K562 (cell line): Measurements from ENCODE around the gene SLC20A1. TPM values are rescaled to one million over a fixed set of nuclear protein-coding genes. Genes with fewer than 3 reads are reported as not detected.
A peak's percentile ranks its signal among the peaks of the same experiment; 100 is the strongest.

ENCODE experiments used
- CBX8 ChIP-seq: fragments of 200-600 bp; sonication (generic); IDR thresholded peaks from 2 replicates; pipeline ENCODE4 v1.6.1; 2012; ENCODE audit warnings: borderline replicate concordance, mixed run types, low read depth, mild to moderate bottlenecking, moderate library complexity, mixed read lengths, low read length, control low read depth, inconsistent platforms; ENCODE audit not compliant: poor library complexity, severe bottlenecking; ENCODE audit errors: extremely low read depth
- CREM ChIP-seq: IDR thresholded peaks from 2 replicates; pipeline ENCODE4 v1.6.1; 2014; ENCODE audit warnings: antibody characterized with exemption, low read depth
- DDX20 ChIP-seq: fragments of 450-650 bp; IDR thresholded peaks from 2 replicates; pipeline ENCODE4 v1.6.1; 2016; ENCODE audit warnings: missing genetic modification characterization, low read depth, mild to moderate bottlenecking, missing compliant biosample characterization, moderate library complexity
- FUS ChIP-seq: fragments of 200-400 bp; formaldehyde crosslinking; optimal IDR thresholded peaks from 2 replicates; pipeline ENCODE3; 2017; ENCODE audit warnings: low read depth, low read length
- HNRNPH1 ChIP-seq: fragments of 200-400 bp; formaldehyde crosslinking; optimal IDR thresholded peaks from 2 replicates; pipeline ENCODE3; 2017; ENCODE audit warnings: low read depth, mild to moderate bottlenecking, low read length, moderate library complexity
- KAT2B ChIP-seq: IDR thresholded peaks from one replicate; pipeline ENCODE4 v1.6.1; 2012; ENCODE audit warnings: low read depth, mild to moderate bottlenecking, control low read depth, inconsistent platforms, low read length, moderate library complexity
- KHSRP ChIP-seq: fragments of 450-650 bp; IDR thresholded peaks from 2 replicates; pipeline ENCODE4 v1.6.1; 2017
- MYNN ChIP-seq, 2 experiments: sonication (generic); formaldehyde crosslinking in 1 of 2; IDR thresholded peaks; 2 replicates each; pipeline versions ENCODE4 v1.5.0 to v1.6.1; 2016 to 2020; ENCODE audit warnings: antibody characterized with exemption in 1 of 2, missing genetic modification reagents in 1 of 2
- NBN ChIP-seq: fragments of 450-650 bp; IDR thresholded peaks from 2 replicates; pipeline ENCODE4 v1.6.1; 2016; ENCODE audit warnings: low read depth, mild to moderate bottlenecking
- PHTF2 ChIP-seq: fragments of 250-450 bp; sonication (Bioruptor Pico); IDR thresholded peaks from 2 replicates; pipeline ENCODE4 v1.5.0; 2021; ENCODE audit warnings: mild to moderate bottlenecking
- RBM17 ChIP-seq: fragments of 200-400 bp; formaldehyde crosslinking; IDR thresholded peaks from 2 replicates; pipeline ENCODE4 v1.6.1; 2017; ENCODE audit warnings: low read depth, mild to moderate bottlenecking, low read length, borderline replicate concordance
- SRSF9 ChIP-seq: fragments of 200-400 bp; formaldehyde crosslinking; IDR thresholded peaks from 2 replicates; pipeline ENCODE4 v1.6.1; 2017; ENCODE audit warnings: low read depth, low read length, borderline replicate concordance
- TEAD1 ChIP-seq, 2 experiments: fragments of 450-650 bp in 1 of 2; sonication (generic) in 1 of 2; formaldehyde crosslinking; IDR thresholded peaks; 2 replicates each; pipeline versions ENCODE4 v1.4.0 to v1.8.0; 2020 to 2022; ENCODE audit warnings: mild to moderate bottlenecking in 2 of 2, missing genetic modification reagents in 1 of 2
- ZKSCAN1 ChIP-seq: fragments of 150-350 bp; IDR thresholded peaks from 2 replicates; pipeline ENCODE4 v1.6.1; 2016; ENCODE audit warnings: low read depth, low read length
- ZNF316 ChIP-seq: fragments of 450-650 bp; IDR thresholded peaks from 2 replicates; pipeline ENCODE4 v1.6.1; 2016
- polyA plus RNA-seq, 8 experiments: library from polyadenylated mRNA; depleted of rRNA in 4 of 8; stranded (reverse) in 5 of 8; unstranded in 3 of 8; fragments of >200 nt; fragmentation: Nextera tagmentation in 2 of 8; fragmentation: Illumina TruSeq in 1 of 8; extraction: Ambion mirVana in 2 of 8; extraction: Trizol in 1 of 8; gene quantifications; 2 replicates each; pipeline versions ENCODE4 v1.2.1 to v1.2.3, GENCODE V29; 2011 to 2014; ENCODE audit warnings: inconsistent platforms in 1 of 8, missing spikeins in 1 of 8
- total RNA-seq, 7 experiments: library from RNA; depleted of rRNA in 6 of 7; stranded (reverse); fragments of >200 nt in 6 of 7; fragmentation: Illumina TruSeq in 2 of 7; extraction: Trizol in 2 of 7; gene quantifications; 2 replicates each; pipeline versions ENCODE4 v1.2.1 to v1.2.3, GENCODE V29; 2011 to 2021; ENCODE audit warnings: low replicate concordance in 1 of 7
- TF ChIP-seq, protein P1 (sequence below): sonication (generic); formaldehyde crosslinking; IDR thresholded peaks from 2 replicates; pipeline ENCODE4 v1.8.0; 2022; ENCODE audit warnings: mild to moderate bottlenecking, low read depth, missing genetic modification reagents
- TF ChIP-seq, protein P2 (sequence below): fragments of 450-650 bp; formaldehyde crosslinking; IDR thresholded peaks from 2 replicates; pipeline ENCODE4 v1.4.0; 2022; ENCODE audit warnings: mild to moderate bottlenecking, moderate library complexity
- TF ChIP-seq, protein P3 (sequence below): fragments of 250-450 bp; sonication (Bioruptor Pico); IDR thresholded peaks from 2 replicates; pipeline ENCODE4 v1.8.0; 2022; ENCODE audit warnings: moderate library complexity, mild to moderate bottlenecking, inconsistent platforms
- TF ChIP-seq, protein P4 (sequence below): fragments of 250-450 bp; sonication (Bioruptor Pico); IDR thresholded peaks from 2 replicates; pipeline ENCODE4 v1.8.0; 2022; ENCODE audit warnings: inconsistent platforms
- TF ChIP-seq, protein P5 (sequence below): fragments of 250-450 bp; sonication (Bioruptor Pico); IDR thresholded peaks from 2 replicates; pipeline ENCODE4 v1.4.0; 2020; ENCODE audit warnings: mild to moderate bottlenecking, moderate library complexity
- TF ChIP-seq, protein P6 (sequence below): fragments of 450-650 bp; IDR thresholded peaks from 2 replicates; pipeline ENCODE4 v1.6.1; 2014; ENCODE audit warnings: low read depth, mild to moderate bottlenecking, moderate library complexity, borderline replicate concordance

The SLC20A1 gene
- total and polyA plus RNA-seq, 9 of the 15 experiments (the other 6 are each of a cell fraction or from before 2014, with no cell fraction given): 53.8 to 150 (median 74.7) TPM

DNA sequence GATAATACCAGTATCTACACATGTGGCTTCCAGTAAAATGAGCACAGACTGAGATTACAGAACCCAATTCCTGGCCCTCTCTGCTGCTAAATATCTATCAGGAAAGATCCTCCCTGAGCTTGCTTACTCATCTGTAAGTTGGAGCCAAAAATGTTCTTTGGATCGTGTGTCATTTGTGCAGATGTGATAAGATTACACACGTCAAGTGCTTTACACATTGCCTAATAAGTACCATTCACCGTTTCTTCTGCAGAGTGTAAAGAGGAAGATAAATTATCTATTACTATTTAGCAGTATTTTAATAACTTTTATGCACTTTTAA is 23.2 kb upstream of the SLC20A1 start (continued):
- TF ChIP-seq, protein P1, sequence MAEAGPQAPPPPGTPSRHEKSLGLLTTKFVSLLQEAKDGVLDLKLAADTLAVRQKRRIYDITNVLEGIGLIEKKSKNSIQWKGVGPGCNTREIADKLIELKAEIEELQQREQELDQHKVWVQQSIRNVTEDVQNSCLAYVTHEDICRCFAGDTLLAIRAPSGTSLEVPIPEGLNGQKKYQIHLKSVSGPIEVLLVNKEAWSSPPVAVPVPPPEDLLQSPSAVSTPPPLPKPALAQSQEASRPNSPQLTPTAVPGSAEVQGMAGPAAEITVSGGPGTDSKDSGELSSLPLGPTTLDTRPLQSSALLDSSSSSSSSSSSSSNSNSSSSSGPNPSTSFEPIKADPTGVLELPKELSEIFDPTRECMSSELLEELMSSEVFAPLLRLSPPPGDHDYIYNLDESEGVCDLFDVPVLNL (CRISPR knock-in tag): no peak
- TF ChIP-seq CREM: peak; percentile 70
- TF ChIP-seq, protein P2, sequence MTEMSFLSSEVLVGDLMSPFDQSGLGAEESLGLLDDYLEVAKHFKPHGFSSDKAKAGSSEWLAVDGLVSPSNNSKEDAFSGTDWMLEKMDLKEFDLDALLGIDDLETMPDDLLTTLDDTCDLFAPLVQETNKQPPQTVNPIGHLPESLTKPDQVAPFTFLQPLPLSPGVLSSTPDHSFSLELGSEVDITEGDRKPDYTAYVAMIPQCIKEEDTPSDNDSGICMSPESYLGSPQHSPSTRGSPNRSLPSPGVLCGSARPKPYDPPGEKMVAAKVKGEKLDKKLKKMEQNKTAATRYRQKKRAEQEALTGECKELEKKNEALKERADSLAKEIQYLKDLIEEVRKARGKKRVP (CRISPR knock-in tag): no peak
- no peak for TF ChIP-seq ZKSCAN1
- TF ChIP-seq ZNF316: no peak
- no peak for TF ChIP-seq KHSRP
- 0 out of 4 replicates have a peak, but pooled peaks of 1 of the 2 experiments have one; percentile 33 for TF ChIP-seq TEAD1 (CRISPR knock-in tag; IDR thresholded peaks at IDR 0.05)
- TF ChIP-seq, protein P3, sequence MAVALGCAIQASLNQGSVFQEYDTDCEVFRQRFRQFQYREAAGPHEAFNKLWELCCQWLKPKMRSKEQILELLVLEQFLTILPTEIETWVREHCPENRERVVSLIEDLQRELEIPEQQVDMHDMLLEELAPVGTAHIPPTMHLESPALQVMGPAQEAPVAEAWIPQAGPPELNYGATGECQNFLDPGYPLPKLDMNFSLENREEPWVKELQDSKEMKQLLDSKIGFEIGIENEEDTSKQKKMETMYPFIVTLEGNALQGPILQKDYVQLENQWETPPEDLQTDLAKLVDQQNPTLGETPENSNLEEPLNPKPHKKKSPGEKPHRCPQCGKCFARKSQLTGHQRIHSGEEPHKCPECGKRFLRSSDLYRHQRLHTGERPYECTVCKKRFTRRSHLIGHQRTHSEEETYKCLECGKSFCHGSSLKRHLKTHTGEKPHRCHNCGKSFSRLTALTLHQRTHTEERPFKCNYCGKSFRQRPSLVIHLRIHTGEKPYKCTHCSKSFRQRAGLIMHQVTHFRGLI (CRISPR knock-in tag): no peak
- no peak for TF ChIP-seq KAT2B
- TF ChIP-seq, protein P4, sequence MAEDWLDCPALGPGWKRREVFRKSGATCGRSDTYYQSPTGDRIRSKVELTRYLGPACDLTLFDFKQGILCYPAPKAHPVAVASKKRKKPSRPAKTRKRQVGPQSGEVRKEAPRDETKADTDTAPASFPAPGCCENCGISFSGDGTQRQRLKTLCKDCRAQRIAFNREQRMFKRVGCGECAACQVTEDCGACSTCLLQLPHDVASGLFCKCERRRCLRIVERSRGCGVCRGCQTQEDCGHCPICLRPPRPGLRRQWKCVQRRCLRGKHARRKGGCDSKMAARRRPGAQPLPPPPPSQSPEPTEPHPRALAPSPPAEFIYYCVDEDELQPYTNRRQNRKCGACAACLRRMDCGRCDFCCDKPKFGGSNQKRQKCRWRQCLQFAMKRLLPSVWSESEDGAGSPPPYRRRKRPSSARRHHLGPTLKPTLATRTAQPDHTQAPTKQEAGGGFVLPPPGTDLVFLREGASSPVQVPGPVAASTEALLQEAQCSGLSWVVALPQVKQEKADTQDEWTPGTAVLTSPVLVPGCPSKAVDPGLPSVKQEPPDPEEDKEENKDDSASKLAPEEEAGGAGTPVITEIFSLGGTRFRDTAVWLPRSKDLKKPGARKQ (CRISPR knock-in tag): no peak
- TF ChIP-seq MYNN (IDR thresholded peaks at IDR 0.05): 0 out of 2 replicates have a peak, but pooled peaks have one; percentile 28
- TF ChIP-seq MYNN (CRISPR knock-in tag; IDR thresholded peaks at IDR 0.05): no peak
- TF ChIP-seq DDX20: no peak
- TF ChIP-seq, protein P5, sequence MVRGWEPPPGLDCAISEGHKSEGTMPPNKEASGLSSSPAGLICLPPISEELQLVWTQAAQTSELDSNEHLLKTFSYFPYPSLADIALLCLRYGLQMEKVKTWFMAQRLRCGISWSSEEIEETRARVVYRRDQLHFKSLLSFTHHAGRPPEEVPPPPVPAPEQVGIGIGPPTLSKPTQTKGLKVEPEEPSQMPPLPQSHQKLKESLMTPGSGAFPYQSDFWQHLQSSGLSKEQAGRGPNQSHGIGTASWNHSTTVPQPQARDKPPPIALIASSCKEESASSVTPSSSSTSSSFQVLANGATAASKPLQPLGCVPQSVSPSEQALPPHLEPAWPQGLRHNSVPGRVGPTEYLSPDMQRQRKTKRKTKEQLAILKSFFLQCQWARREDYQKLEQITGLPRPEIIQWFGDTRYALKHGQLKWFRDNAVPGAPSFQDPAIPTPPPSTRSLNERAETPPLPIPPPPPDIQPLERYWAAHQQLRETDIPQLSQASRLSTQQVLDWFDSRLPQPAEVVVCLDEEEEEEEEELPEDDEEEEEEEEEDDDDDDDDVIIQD: no peak
- no peak for TF ChIP-seq RBM17
- no peak for TF ChIP-seq NBN
- TF ChIP-seq SRSF9: no peak
- no peak for TF ChIP-seq HNRNPH1
- TF ChIP-seq, protein P6, sequence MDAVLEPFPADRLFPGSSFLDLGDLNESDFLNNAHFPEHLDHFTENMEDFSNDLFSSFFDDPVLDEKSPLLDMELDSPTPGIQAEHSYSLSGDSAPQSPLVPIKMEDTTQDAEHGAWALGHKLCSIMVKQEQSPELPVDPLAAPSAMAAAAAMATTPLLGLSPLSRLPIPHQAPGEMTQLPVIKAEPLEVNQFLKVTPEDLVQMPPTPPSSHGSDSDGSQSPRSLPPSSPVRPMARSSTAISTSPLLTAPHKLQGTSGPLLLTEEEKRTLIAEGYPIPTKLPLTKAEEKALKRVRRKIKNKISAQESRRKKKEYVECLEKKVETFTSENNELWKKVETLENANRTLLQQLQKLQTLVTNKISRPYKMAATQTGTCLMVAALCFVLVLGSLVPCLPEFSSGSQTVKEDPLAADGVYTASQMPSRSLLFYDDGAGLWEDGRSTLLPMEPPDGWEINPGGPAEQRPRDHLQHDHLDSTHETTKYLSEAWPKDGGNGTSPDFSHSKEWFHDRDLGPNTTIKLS: no peak
- TF ChIP-seq FUS: no peak
- no peak for TF ChIP-seq CBX8
- no peak for TF ChIP-seq PHTF2 (CRISPR knock-in tag)
